Parathyroid adenoma (tissue), 2 donors: ENCODE measurements around the gene RMND5A.

Experiments
- H2AFZ ChIP-seq: fragments of 300-600 bp; sonication (generic); one replicate; pipeline ENCODE4 v1.7.0; 2017; ENCODE audit warnings: antibody characterized with exemption, mild to moderate bottlenecking
- H3K27ac ChIP-seq: fragments of 300-600 bp; sonication (generic); one replicate; pipeline ENCODE4 v1.7.0; 2017
- H3K27me3 ChIP-seq: fragments of 300-600 bp; sonication (generic); one replicate; pipeline ENCODE4 v1.7.0; 2017; ENCODE audit warnings: low read length; ENCODE audit not compliant: control insufficient read depth, insufficient read depth
- H3K36me3 ChIP-seq: fragments of 300-600 bp; sonication (generic); one replicate; pipeline ENCODE4 v1.7.0; 2017; ENCODE audit warnings: low read length; ENCODE audit not compliant: control insufficient read depth, insufficient read depth
- H3K4me1 ChIP-seq: fragments of 300-600 bp; sonication (generic); one replicate; pipeline ENCODE4 v1.7.0; 2017; ENCODE audit warnings: control low read depth
- H3K4me2 ChIP-seq: fragments of 300-600 bp; sonication (generic); one replicate; pipeline ENCODE4 v1.7.0; 2017; ENCODE audit warnings: low read length
- H3K4me3 ChIP-seq: fragments of 300-600 bp; sonication (generic); one replicate; pipeline ENCODE4 v1.7.0; 2017; ENCODE audit warnings: low read depth, low read length
- H3K79me2 ChIP-seq: fragments of 300-600 bp; sonication (generic); one replicate; pipeline ENCODE4 v1.7.0; 2017; ENCODE audit warnings: control low read depth
- H3K9ac ChIP-seq: fragments of 300-600 bp; sonication (generic); one replicate; pipeline ENCODE4 v1.7.0; 2017; ENCODE audit warnings: mild to moderate bottlenecking
- H3K9me3 ChIP-seq: fragments of 300-600 bp; sonication (generic); one replicate; pipeline ENCODE4 v1.7.0; 2017; ENCODE audit warnings: low read length; ENCODE audit not compliant: control insufficient read depth
- CTCF ChIP-seq: fragments of 300-600 bp; sonication (generic); IDR thresholded peaks from one replicate; pipeline ENCODE4 v1.7.0; 2017; ENCODE audit warnings: antibody characterized with exemption, mild to moderate bottlenecking
- donor health status: primary hyperparathyroidism.

Gene RMND5A

GRCh38 chr2:86770816-86771301, 50.8 kb downstream of the RMND5A start:
- Histone ChIP-seq H3K9me3 (no peaks in the 10 kb centered on the region), H3K79me2 (peaks cover 3% of the 10 kb centered on the region), H3K4me1 (peaks cover 11% of the 10 kb centered on the region), H2AFZ (no peak overlapping the region), H3K9ac (no peak overlapping the region), H3K4me2 (no peak overlapping the region), H3K27me3 (no peaks in the 10 kb centered on the region), H3K4me3 (no peak overlapping the region), H3K27ac (no peak overlapping the region), H3K36me3 (no peaks in the 10 kb centered on the region)
- no peak for TF ChIP-seq CTCF

GRCh38 chr2:86772611-86773010, 52.5 kb downstream of the RMND5A start:
- no peak overlapping the region for H3K9ac ChIP-seq
- H3K9me3 ChIP-seq: no peaks in the 10 kb centered on the region
- H3K4me2 ChIP-seq: no peak overlapping the region
- H2AFZ ChIP-seq: no peak overlapping the region
- no peak overlapping the region for H3K4me3 ChIP-seq
- no peaks in the 10 kb centered on the region for H3K79me2 ChIP-seq
- H3K27ac ChIP-seq: peak overlapping the region; percentile 34
- peaks cover 11% of the 10 kb centered on the region for H3K4me1 ChIP-seq
- H3K27me3 ChIP-seq: no peaks in the 10 kb centered on the region
- H3K36me3 ChIP-seq: no peaks in the 10 kb centered on the region
- TF ChIP-seq CTCF: no peak

- no peak overlapping the region for H2AFZ ChIP-seq
- no peak for TF ChIP-seq CTCF
- no peak overlapping the region for H3K4me3 ChIP-seq
- H3K9me3 ChIP-seq: no peaks in the 10 kb centered on the region
- no peaks in the 10 kb centered on the region for H3K79me2 ChIP-seq
- no peaks in the 10 kb centered on the region for H3K27me3 ChIP-seq
- H3K9ac ChIP-seq: no peak overlapping the region
- no peaks in the 10 kb centered on the region for H3K36me3 ChIP-seq
- H3K27ac ChIP-seq: no peak overlapping the region
- no peak overlapping the region for H3K4me2 ChIP-seq
- peaks cover 11% of the 10 kb centered on the region for H3K4me1 ChIP-seq
These were observed 54.8 kb downstream of the RMND5A start for GRCh38 chr2:86774862-86775261.

- no peak for TF ChIP-seq CTCF
- H3K27ac ChIP-seq: no peak overlapping the region
- H3K36me3 ChIP-seq: no peaks in the 10 kb centered on the region
- no peaks in the 10 kb centered on the region for H3K9me3 ChIP-seq
- peaks cover 11% of the 10 kb centered on the region for H3K4me1 ChIP-seq
- no peak overlapping the region for H2AFZ ChIP-seq
- no peak overlapping the region for H3K9ac ChIP-seq
- no peak overlapping the region for H3K4me2 ChIP-seq
- no peaks in the 10 kb centered on the region for H3K27me3 ChIP-seq
- no peak overlapping the region for H3K4me3 ChIP-seq
- no peaks in the 10 kb centered on the region for H3K79me2 ChIP-seq
These were observed 55.2 kb downstream of the RMND5A start for GRCh38 chr2:86775338-86775737.

GRCh38 chr2:86776532-86776931, 56.4 kb downstream of the RMND5A start:
- H3K9ac ChIP-seq: no peak overlapping the region
- H3K4me1 ChIP-seq: peaks cover 6% of the 10 kb centered on the region
- no peaks in the 10 kb centered on the region for H3K27me3 ChIP-seq
- H3K36me3 ChIP-seq: no peaks in the 10 kb centered on the region
- H2AFZ ChIP-seq: no peak overlapping the region
- H3K4me2 ChIP-seq: no peak overlapping the region
- H3K4me3 ChIP-seq: no peak overlapping the region
- no peak for TF ChIP-seq CTCF
- no peaks in the 10 kb centered on the region for H3K79me2 ChIP-seq
- no peaks in the 10 kb centered on the region for H3K9me3 ChIP-seq
- H3K27ac ChIP-seq: no peak overlapping the region
